Neuron (in vitro differentiated cells): Measurements from ENCODE around the gene CAP1.
A peak's percentile ranks its signal among the peaks of the same experiment; 100 is the strongest.
"Not testable (repeated sequence)": the region's sequence is repeated elsewhere in the genome, so short reads cannot be mapped to it uniquely, and the experiment has no call there.

ENCODE experiments used
- H2AFZ ChIP-seq: one replicate; pipeline ENCODE4 v1.6.1; 2013; ENCODE audit warnings: low read depth, mild to moderate bottlenecking, inconsistent platforms, low read length, moderate library complexity
- H3K27me3 ChIP-seq: one replicate; pipeline ENCODE4 v1.6.1; 2013; ENCODE audit warnings: low read length; ENCODE audit not compliant: insufficient read depth
- H3K36me3 ChIP-seq: one replicate; pipeline ENCODE4 v1.6.1; 2013; ENCODE audit warnings: low read length; ENCODE audit not compliant: insufficient read depth
- H3K4me1 ChIP-seq: one replicate; pipeline ENCODE4 v1.6.1; 2013; ENCODE audit warnings: low read length; ENCODE audit not compliant: insufficient read depth
- H3K4me3 ChIP-seq: 2 replicates; pipeline ENCODE4 v1.5.1; 2013; ENCODE audit warnings: mild to moderate bottlenecking, low read length, moderate library complexity
- H3K9me3 ChIP-seq: one replicate; pipeline ENCODE4 v1.6.1; 2013; ENCODE audit warnings: low read length

The CAP1 gene

DNA sequence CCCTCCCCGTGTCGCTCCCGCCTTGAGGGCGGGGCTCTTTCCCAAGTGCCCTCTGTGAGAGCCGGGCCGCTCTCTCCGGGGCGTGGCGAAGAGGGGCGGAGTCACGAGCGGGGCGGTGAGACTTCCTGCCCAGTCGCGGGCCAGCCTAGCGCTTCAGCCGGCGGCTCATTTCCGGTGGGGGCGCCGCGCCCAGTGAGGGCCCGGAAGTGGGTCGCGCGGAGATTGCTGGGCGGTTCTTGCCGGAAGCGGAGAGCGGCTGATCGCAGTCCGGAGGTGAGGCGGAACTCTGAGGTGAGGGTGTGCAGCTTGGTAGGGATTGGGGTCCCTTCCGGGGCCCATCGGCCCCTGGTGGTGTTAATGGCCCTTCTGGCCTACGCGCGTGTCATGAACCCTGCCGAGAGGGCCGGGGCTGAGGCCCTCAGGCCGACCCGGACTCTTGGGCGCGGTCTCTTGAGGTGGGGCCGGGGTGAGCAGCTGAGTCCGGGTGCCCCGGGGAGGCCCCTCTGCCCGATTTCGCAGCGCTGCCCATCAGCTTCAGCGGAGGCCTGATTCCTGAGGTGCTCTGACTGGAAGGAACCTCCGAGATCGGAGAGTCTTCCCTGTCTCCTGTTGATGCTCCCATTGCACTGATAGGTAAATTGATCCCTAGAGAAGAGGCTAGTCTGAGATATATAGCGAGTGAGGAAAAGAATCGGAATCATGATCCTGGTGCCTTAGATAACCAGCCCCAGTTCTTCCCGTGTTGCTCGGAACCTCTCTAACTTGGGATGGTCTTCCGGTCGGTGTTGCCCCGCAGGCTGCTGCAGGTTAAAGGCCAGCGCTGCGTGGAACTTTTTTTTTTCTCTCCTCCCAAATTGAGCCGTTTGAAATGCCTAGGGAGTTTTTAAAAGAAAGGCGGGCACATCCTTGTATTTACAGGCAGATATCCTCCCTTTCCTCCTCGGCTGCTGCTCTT is at the start of gene CAP1:
CAP1 (plus strand) TSS at position 219 of the 955 bp plus-strand sequence. CDS start 18,618 bp downstream, outside the sequence.
- Histone ChIP-seq H3K36me3 (peaks cover 8% of the 10 kb centered on the region), H3K4me1 (peaks cover 20% of the 10 kb centered on the region), H3K9me3 (no peaks in the 10 kb centered on the region), H3K4me3 (peak within 1 kb of the TSS; percentile 80), H2AFZ (peak within 1 kb of the TSS; percentile 80), H3K27me3 (no peaks in the 10 kb centered on the region)

- Histone ChIP-seq H3K4me3 (no peak overlapping the region), H3K27me3 (no peaks in the 10 kb centered on the region), H3K4me1 (peaks cover 5% of the 10 kb centered on the region), H2AFZ (no peak overlapping the region), H3K9me3 (no peaks in the 10 kb centered on the region), H3K36me3 (no peaks in the 10 kb centered on the region)
Measured at GRCh38 chr1:39992234-39992633, 48.3 kb upstream of the CAP1 start.

- H3K4me3 ChIP-seq: no peak overlapping the region
- no peaks in the 10 kb centered on the region for H3K27me3 ChIP-seq
- no peaks in the 10 kb centered on the region for H3K9me3 ChIP-seq
- H2AFZ ChIP-seq: no peak overlapping the region
- H3K4me1 ChIP-seq: peaks cover 5% of the 10 kb centered on the region
- H3K36me3 ChIP-seq: no peaks in the 10 kb centered on the region
Measured at GRCh38 chr1:39992888-39993287, 47.6 kb upstream of the CAP1 start.

DNA sequence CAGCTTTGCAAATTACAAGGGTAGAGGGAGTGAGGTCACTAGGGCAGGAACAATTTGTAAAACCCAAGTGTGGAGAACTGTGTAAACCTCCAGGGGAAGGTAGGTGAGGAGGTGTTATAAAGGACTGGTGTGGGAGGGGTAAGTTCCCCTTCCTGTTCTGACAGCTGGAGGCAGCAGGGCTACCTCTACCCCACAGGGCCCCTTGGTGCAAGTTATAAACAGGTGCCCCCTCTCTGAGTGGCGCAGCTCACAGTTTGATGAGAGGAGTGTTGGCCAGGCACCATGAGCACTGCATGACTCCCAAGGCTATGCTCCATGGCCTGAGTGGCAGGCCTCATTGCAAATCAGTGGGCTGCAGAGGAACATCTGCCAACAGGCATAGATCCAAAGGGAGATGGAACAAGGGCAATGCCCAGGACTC is 44.5 kb upstream of the CAP1 start:
- Histone ChIP-seq H3K4me3 (no peak overlapping the region), H3K27me3 (no peaks in the 10 kb centered on the region), H3K36me3 (no peaks in the 10 kb centered on the region), H3K4me1 (peaks cover 5% of the 10 kb centered on the region), H2AFZ (peak overlapping the region; percentile 57), H3K9me3 (peaks cover 3% of the 10 kb centered on the region)

GRCh38 chr1:39996396-39997004 is 44.0 kb upstream of the CAP1 start:
- Histone ChIP-seq H3K36me3 (no peaks in the 10 kb centered on the region), H3K9me3 (peaks cover 3% of the 10 kb centered on the region), H3K27me3 (no peaks in the 10 kb centered on the region), H3K4me1 (peaks cover 5% of the 10 kb centered on the region), H2AFZ (no peak overlapping the region), H3K4me3 (no peak overlapping the region)

DNA sequence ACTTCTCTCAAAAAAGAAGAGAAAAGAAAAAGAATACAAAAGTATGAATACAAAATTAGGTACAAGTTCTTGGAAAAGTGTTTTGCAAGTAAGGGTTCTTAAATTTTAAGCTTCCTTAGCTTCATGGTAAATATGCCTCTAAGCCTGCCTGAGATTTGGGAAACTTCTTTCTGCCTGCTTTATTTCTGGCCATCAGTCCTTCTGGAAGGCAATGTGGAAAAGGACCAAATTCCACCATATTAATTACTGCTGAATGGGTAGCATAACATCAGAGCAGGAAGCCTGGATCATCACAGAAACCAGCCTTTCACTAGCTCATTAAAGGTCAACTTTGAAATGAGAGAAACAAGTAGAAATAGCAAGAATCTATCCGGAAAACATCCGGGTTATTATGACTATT is 39.1 kb upstream of the CAP1 start:
- Histone ChIP-seq H3K4me3 (no peak overlapping the region), H3K36me3 (no peaks in the 10 kb centered on the region), H3K4me1 (peaks cover 19% of the 10 kb centered on the region), H3K27me3 (no peaks in the 10 kb centered on the region), H2AFZ (no peak overlapping the region), H3K9me3 (peaks cover 3% of the 10 kb centered on the region)

GRCh38 chr1:40003156-40004093 is 37.1 kb upstream of the CAP1 start:
- peaks cover 19% of the 10 kb centered on the region for H3K4me1 ChIP-seq
- H3K4me3 ChIP-seq: no peak overlapping the region
- H3K9me3 ChIP-seq: peaks cover 3% of the 10 kb centered on the region
- no peaks in the 10 kb centered on the region for H3K27me3 ChIP-seq
- H3K36me3 ChIP-seq: no peaks in the 10 kb centered on the region
- no peak overlapping the region for H2AFZ ChIP-seq

- no peak overlapping the region for H3K4me3 ChIP-seq
- H3K4me1 ChIP-seq: peaks cover 19% of the 10 kb centered on the region
- no peaks in the 10 kb centered on the region for H3K9me3 ChIP-seq
- H2AFZ ChIP-seq: no peak overlapping the region
- no peaks in the 10 kb centered on the region for H3K27me3 ChIP-seq
- H3K36me3 ChIP-seq: no peaks in the 10 kb centered on the region
Measured at GRCh38 chr1:40004857-40005256, 35.7 kb upstream of the CAP1 start.

DNA sequence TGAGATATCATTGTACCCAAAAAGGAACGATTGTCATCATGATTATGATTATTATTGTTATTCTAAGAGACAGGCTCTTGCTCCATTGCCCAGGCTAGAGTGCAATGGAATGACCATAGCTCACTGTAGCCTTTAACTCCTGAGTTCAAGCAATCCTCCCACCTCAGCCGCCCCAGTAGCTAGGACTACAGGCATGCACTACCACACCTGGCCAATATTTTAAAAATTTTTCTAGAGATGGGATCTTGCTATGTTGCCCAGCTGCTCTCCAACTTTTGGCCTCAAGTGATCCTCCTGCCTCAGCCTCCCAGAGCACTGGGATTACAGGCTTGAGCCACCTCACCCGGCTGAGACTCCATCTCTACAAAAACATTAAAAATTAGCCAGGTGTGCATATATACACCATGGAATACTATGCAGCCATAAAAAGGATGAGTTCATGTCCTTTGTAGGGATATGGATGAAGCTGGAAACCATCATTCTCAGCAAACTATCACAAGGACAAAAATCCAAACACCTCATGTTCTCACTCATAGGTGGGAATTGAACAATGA is 33.0 kb upstream of the CAP1 start:
- not testable (repeated sequence) for H3K4me3 ChIP-seq, H3K27me3 ChIP-seq, H2AFZ ChIP-seq, H3K9me3 ChIP-seq, H3K36me3 ChIP-seq
- H3K4me1 ChIP-seq: peaks cover 19% of the 10 kb centered on the region

GRCh38 chr1:40011198-40011597 is 29.3 kb upstream of the CAP1 start:
- Histone ChIP-seq H3K4me1 (no peaks in the 10 kb centered on the region), H2AFZ (no peak overlapping the region), H3K36me3 (no peaks in the 10 kb centered on the region), H3K27me3 (no peaks in the 10 kb centered on the region), H3K4me3 (no peak overlapping the region), H3K9me3 (no peaks in the 10 kb centered on the region)

GRCh38 chr1:40014253-40014706 is 26.2 kb upstream of the CAP1 start:
- Histone ChIP-seq H3K27me3 (no peaks in the 10 kb centered on the region), H3K4me1 (no peaks in the 10 kb centered on the region), H3K36me3 (no peaks in the 10 kb centered on the region), H3K4me3 (no peak overlapping the region), H2AFZ (no peak overlapping the region), H3K9me3 (peaks cover 2% of the 10 kb centered on the region)

GRCh38 chr1:40014812-40015594 is 25.5 kb upstream of the CAP1 start:
- H3K27me3 ChIP-seq: no peaks in the 10 kb centered on the region
- H3K4me3 ChIP-seq: no peak overlapping the region
- no peaks in the 10 kb centered on the region for H3K4me1 ChIP-seq
- no peak overlapping the region for H2AFZ ChIP-seq
- H3K9me3 ChIP-seq: peaks cover 2% of the 10 kb centered on the region
- no peaks in the 10 kb centered on the region for H3K36me3 ChIP-seq
